GM21786 (cell line): ENCODE results near the gene ZNF410.

ENCODE experiments used
- ATAC-seq: cut with Tn5 transposase; IDR thresholded peaks from one replicate; pipeline ENCODE4 v1.9.1; 2021; ENCODE audit not compliant: unreplicated experiment

The ZNF410 gene

DNA sequence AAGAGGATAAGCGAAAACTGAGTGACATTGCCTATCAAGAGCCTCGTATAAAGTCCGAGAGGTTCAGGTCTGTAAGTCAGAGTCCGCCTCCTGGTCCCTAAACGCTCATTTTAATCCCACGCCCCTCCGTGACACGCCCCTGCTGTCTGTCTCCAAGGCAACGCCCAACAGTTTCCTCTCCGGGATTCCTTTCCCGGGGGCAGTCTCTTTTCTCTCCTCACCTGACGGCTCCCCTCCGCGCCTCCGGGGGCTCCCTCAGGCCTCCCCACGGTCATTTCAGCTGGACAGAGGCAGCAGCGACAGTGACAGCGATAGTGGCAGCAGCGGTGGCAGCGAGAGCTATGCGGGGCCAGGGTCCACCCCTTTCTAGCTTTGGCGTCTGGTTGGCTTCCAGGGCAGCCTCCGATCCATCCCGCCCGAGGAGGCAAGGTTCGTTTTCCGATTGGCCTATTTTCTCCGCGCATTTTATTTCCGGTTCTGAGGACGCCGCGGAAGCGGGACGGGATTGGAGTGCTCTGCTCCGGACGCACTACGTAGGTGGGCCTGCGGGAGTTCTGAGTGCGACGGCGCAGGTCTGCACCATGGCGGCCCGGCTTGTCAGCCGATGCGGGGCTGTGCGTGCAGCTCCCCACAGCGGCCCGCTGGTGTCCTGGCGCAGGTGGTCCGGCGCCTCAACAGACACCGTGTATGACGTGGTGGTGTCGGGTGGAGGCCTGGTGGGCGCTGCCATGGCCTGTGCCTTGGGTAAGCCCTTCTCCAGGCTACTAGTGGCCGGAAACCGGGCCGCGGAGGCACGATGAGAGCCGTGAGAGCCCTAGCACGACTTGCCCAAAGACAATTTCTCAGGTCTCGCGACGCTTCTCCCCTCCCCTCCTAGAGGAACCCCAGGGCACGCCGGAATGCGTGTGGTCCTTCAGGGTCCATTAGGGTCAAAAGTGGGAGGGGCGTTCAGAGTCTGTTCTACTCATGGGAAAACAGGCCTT, 63.4 kb downstream of the ZNF410 start, which contains the start of the genes COQ6 and FAM161B:
Gene COQ6 (plus strand): TSS at position 551 of the 983 bp plus-strand sequence. CDS start 31 bp downstream, at position 582.
Gene FAM161B (minus strand): TSS at position 343 of the 983 bp plus-strand sequence. CDS start 68 bp downstream, at position 275.
- ATAC-seq = peak; percentile 84

DNA sequence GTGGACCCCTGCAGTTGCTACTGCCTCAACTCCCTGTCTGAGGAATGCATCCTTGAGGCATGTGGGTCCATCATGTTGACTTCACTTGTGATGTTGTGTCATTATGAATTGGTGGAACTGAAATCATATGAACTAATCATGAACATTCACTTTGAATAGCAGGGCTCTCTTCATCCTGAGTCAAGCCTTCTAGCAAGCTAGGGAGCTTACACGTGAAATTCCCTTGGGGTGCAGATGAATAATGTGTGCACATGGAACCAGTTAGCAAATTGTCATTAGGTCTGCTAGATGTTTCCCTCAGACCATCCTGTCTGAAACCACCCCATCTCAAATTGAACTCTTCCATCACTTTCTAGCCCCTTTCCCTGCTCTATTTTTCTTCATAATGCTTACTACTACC, 67.1 kb downstream of the ZNF410 start:
- no peak for ATAC-seq

DNA sequence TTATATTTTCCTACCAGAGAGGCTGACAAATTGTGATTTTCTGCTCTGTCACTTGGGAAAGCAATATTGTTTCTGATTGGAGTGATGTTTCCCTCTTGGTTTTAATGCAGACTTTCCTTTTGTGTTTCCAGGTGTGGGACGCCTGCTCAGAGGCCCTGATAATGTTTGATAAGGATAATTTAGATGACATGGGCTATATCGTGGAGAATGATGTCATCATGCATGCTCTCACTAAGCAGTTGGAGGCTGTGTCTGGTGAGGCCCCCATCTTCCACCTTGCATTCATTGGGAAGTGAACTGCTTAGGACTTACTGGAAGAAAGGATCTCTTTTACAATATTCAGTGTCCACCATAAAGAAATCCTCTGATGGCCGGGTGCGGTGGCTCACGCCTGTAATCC, 69.0 kb downstream of the ZNF410 start:
- ATAC-seq = no peak

DNA sequence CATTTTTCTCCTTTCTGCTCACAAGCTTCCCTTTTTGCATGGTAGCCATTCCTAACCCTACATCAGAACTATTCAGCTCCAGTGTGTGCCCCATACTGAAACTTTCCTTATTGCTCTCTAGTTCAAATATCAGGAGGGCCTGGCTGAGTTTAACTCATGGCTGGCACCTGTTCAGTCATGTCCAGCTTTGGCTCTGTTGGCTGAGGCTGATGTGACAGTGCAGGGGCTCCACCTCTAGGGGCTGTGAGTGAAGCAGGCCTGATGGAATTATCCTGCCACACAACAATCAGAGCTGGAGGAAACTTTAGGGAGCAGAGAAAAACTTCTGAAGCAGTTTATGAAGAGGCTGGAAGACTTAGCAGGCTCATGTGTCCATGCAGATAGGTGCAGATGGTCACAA, 71.9 kb downstream of the ZNF410 start:
- ATAC-seq = no peak

DNA sequence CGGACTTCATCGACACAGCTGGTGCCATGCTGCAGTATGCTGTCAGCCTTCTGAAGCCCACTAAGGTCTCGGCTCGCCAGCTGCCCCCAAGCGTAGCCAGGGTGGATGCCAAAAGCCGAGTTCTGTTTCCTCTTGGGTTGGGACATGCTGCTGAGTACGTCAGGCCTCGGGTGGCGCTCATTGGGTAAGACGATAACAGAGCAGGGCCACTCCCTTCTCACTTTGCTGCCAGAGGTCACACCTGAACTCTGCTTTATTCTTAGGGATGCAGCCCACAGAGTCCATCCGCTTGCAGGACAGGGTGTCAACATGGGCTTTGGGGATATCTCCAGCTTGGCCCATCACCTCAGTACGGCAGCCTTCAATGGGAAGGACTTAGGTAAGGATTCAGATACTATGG, 74.5 kb downstream of the ZNF410 start:
- ATAC-seq = no peak

DNA sequence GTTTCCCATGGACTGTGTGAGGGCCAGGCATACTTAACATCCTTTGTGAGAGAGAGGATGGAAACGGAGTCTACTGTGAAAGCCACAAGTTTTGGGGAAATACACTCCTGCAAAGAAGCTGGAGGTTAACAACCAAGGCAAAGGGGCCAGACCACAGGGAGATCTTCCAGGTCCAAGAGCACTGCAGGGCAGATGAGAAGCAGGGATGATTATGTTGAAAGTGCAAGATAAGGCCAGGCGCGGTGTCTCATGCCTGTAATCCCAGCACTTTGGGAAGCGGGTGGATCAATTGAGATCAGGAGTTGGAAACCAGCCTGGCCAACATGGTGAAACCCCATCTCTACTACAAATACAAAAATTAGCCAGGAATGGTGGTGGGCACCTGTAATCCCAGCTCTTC, 78.6 kb downstream of the ZNF410 start:
- ATAC-seq = no peak

DNA sequence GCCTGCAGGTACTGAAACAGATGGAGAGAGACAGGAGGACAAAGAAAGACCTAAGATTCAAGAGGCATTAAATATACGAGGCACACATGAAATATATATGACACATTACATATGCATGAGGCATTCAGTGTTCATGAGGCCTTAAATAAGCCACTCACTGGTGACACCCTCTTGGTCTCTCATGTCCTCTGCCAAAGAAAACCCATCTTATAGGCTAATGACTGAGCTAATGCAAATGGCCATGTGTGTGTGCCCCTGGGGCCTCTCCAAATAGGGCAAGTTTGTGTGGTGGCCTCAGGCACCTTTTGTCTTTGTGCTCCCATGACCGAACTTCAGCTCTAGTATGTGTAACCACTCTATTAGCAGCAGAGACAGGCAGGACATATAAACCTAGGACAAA, 82.2 kb downstream of the ZNF410 start:
- ATAC-seq = no peak

DNA sequence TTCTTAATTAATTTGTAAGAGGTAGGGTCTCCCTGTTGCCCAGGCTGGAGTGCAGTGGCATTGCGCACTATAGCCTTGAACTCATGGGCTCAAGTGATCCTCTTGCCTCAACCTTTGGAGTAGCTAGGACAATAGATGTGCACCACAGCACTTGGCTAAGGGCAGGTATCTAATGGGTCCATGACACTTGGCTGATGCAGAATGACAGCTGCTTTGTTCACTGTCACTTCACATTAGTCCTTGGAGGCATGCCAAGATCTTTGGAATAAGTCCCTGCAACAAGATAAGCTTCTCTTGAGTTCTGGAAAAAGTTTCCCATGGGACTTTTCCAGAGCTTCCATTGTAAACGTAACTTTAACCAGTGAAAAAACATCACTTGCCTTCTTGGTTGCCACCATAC, 86.8 kb downstream of the ZNF410 start:
- no peak for ATAC-seq

DNA sequence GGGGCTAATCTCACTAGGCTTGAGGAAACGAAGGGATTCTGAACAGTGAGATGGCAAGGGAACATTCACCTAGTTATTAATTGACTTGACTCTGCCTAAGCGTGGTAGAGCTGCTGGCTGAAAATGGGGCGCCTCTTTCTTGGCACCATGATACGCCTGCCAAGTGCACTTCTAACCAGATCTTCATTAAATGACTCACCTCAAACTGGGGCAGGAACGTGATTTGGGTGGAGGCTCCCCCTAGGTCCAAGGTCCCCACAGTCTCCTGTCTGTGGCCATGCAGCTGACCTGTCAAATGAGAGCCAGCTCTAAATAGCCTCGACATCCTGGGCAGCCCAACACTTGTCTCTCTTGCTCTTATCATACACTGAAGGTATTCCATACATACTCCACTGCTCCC, 89.5 kb downstream of the ZNF410 start:
- no peak for ATAC-seq

DNA sequence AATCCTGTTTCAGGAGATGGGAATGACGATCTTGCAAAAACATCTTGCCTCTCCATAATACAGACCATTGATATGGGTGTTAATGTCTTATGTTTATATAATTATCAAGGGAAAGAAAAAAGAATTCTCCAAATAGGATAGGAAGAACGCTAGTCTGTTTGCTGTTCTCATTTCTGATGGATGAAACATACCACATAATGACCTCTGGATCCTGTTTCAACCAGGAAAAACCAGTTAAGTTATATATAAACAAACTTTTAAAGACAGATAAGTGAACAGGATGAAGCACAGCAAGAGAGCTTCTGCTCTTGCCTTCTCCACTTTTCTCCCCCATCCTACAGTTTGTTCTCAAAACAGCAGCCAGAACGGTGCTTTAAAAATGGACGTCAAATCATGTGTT, 91.2 kb downstream of the ZNF410 start:
- ATAC-seq = no peak
